Esophagus muscularis mucosa (tissue), 4 donors: ENCODE measurements around the gene MOCOS. TPM values are rescaled to one million over a fixed set of nuclear protein-coding genes. Genes with fewer than 3 reads are reported as not detected.
A peak's percentile ranks its signal among the peaks of the same experiment; 100 is the strongest.

Experiments used
- DNase-seq: peaks from one replicate; pipeline ENCODE4 v3.0.0-alpha.2; 2017; ENCODE audit errors: extremely low spot score
- H3K27ac ChIP-seq, 4 donors: fragments of 200-600 bp; sonication (generic); replicated peaks in 1 of 4; 1 replicate in 3 of 4; 2 replicates in 1 of 4; pipeline ENCODE4 v1.5.1; 2016 to 2019; ENCODE audit warnings: mild to moderate bottlenecking in 1 of 4
- H3K27me3 ChIP-seq, 4 donors: fragments of 200-600 bp; sonication (generic); one replicate each; pipeline versions ENCODE4 v1.5.1 to v1.6.0; 2016 to 2019
- H3K36me3 ChIP-seq, 4 donors: fragments of 200-600 bp; sonication (generic); one replicate each; pipeline ENCODE4 v1.5.1; 2016 to 2019
- H3K4me1 ChIP-seq, 4 donors: fragments of 200-600 bp; sonication (generic); one replicate each; pipeline ENCODE4 v1.5.1; 2016 to 2019
- H3K4me3 ChIP-seq, 4 donors: fragments of 200-600 bp; sonication (generic); 1 replicate in 2 of 4; 2 replicates in 2 of 4; pipeline ENCODE4 v1.5.1; 2016 to 2019; ENCODE audit warnings: mild to moderate bottlenecking in 4 of 4, moderate library complexity in 1 of 4
- H3K9me3 ChIP-seq, 4 donors: fragments of 200-600 bp; sonication (generic); 1 replicate in 3 of 4; 2 replicates in 1 of 4; pipeline ENCODE4 v1.5.1; 2016 to 2019
- CTCF ChIP-seq, 3 experiments: fragments of 200-600 bp in 2 of 3; fragments of 450-650 bp in 1 of 3; sonication (generic) in 2 of 3; IDR thresholded peaks; one replicate each; pipeline ENCODE4 v1.5.1; 2017 to 2019; ENCODE audit warnings: antibody characterized with exemption in 3 of 3, mild to moderate bottlenecking in 2 of 3, moderate library complexity in 1 of 3
- EP300 ChIP-seq: sonication (generic); formaldehyde crosslinking; IDR thresholded peaks from one replicate; pipeline ENCODE4 v1.6.1; 2017; ENCODE audit warnings: antibody characterized with exemption
- POLR2A ChIP-seq: fragments of 450-650 bp; IDR thresholded peaks from one replicate; pipeline ENCODE4 v1.6.1; 2017; ENCODE audit warnings: antibody characterized with exemption, moderate library complexity, mild to moderate bottlenecking, low read depth
- POLR2AphosphoS5 ChIP-seq, 2 donors: sonication (generic); formaldehyde crosslinking; IDR thresholded peaks; one replicate each; pipeline ENCODE4 v1.6.1; 2017; ENCODE audit warnings: antibody characterized with exemption in 2 of 2
- WGBS: methylation state at CpG from one replicate; pipeline ENCODE4 v1.1.5; 2018; 5-methylcytosine and 5-hydroxymethylcytosine counted together
- intact Hi-C: fragments of 100-400 bp; cut with DNase I; formaldehyde crosslinking; loops from one replicate; pipeline ENCODE4 v1.15.1; 2023
- total RNA-seq, 4 donors: library from RNA; depleted of rRNA; stranded (reverse); fragments of >200 nt; gene quantifications; one replicate each; pipeline versions ENCODE4 v1.1.0 to v1.2.1, GENCODE V29; 2016

Gene MOCOS
- total RNA-seq, 4 donors from 2014 or later: 0.98 to 1.7 (median 1.4) TPM

GRCh38 chr18:36176711-36177110 is 10.6 kb upstream of the MOCOS start:
- H3K36me3 ChIP-seq: peaks cover 34 to 55% (median 51%) of the 10 kb centered on the region in 4 donors

GRCh38 chr18:36177913-36178312 is 9.4 kb upstream of the MOCOS start:
- Histone ChIP-seq H3K9me3 (no peaks in the 10 kb centered on the region), H3K4me3 (no peak overlapping the region), H3K4me1 (peaks cover 0 to 20% (median 17%) of the 10 kb centered on the region in 4 donors), H3K27me3 (no peaks in the 10 kb centered on the region), H3K36me3 (peaks cover 25 to 43% (median 40%) of the 10 kb centered on the region in 4 donors), H3K27ac (no peak overlapping the region)
- intact Hi-C loops: no loop called here
- 94% methylated on average over 3 of the region's 3 CpGs for WGBS
- no peak for TF ChIP-seq POLR2A
- TF ChIP-seq CTCF (IDR thresholded peaks at IDR 0.05): no peak
- no peak for TF ChIP-seq POLR2AphosphoS5 (IDR thresholded peaks at IDR 0.05)
- TF ChIP-seq EP300: no peak
- DNase-seq: no peak

More at GRCh38 chr18:36176711-36177110, 10.6 kb upstream of the MOCOS start:
- H3K4me3 ChIP-seq: no peak overlapping the region
- peaks cover 0 to 20% (median 17%) of the 10 kb centered on the region in 4 donors for H3K4me1 ChIP-seq
- intact Hi-C loops: no loop called here
- H3K27ac ChIP-seq: no peak overlapping the region
- TF ChIP-seq POLR2A: no peak
- no peak for TF ChIP-seq POLR2AphosphoS5 (IDR thresholded peaks at IDR 0.05)
- no peak for TF ChIP-seq CTCF (IDR thresholded peaks at IDR 0.05)
- no peak for TF ChIP-seq EP300
- no peaks in the 10 kb centered on the region for H3K9me3 ChIP-seq
- DNase-seq: no peak
- H3K27me3 ChIP-seq: no peaks in the 10 kb centered on the region
- 93% methylated on average over 9 of the region's 9 CpGs for WGBS

- Histone ChIP-seq H3K9me3 (no peaks in the 10 kb centered on the region), H3K27me3 (no peaks in the 10 kb centered on the region), H3K4me1 (peaks cover 0 to 20% (median 17%) of the 10 kb centered on the region in 4 donors), H3K36me3 (peaks cover 12 to 27% (median 23%) of the 10 kb centered on the region in 4 donors), H3K4me3 (no peak overlapping the region), H3K27ac (peak overlapping the region; percentile 18 to 71 (median 44))
- TF ChIP-seq EP300: no peak
- TF ChIP-seq CTCF (IDR thresholded peaks at IDR 0.05): no peak
- TF ChIP-seq POLR2A: no peak
- TF ChIP-seq POLR2AphosphoS5 (IDR thresholded peaks at IDR 0.05): peak; percentile 38 to 45
- WGBS: 9% methylated on average over 7 of the region's 7 CpGs
- intact Hi-C loops: no loop called here
- DNase-seq: no peak
These were observed 7.5 kb upstream of the MOCOS start for GRCh38 chr18:36179562-36180355.

- Histone ChIP-seq H3K27me3 (no peaks in the 10 kb centered on the region), H3K4me3 (no peak overlapping the region), H3K9me3 (no peaks in the 10 kb centered on the region), H3K36me3 (peaks cover 0 to 11% (median 8%) of the 10 kb centered on the region in 4 donors), H3K4me1 (peaks cover under 1 to 25% (median 22%) of the 10 kb centered on the region in 4 donors), H3K27ac (peak overlapping the region in 2 of 4 donors; percentile 48 to 71)
- no peak for TF ChIP-seq CTCF (IDR thresholded peaks at IDR 0.05)
- no peak for TF ChIP-seq POLR2A
- no peak for TF ChIP-seq POLR2AphosphoS5 (IDR thresholded peaks at IDR 0.05)
- TF ChIP-seq EP300: no peak
- intact Hi-C loops: no loop called here
- WGBS: 89% methylated on average over 6 of the region's 6 CpGs
- DNase-seq: no peak
These were observed 5.9 kb upstream of the MOCOS start for GRCh38 chr18:36181441-36181840.
